Ascending aorta (tissue), 2 donors: ENCODE measurements around the gene ZNF423. TPM values are rescaled to one million over a fixed set of nuclear protein-coding genes. Genes with fewer than 3 reads are reported as not detected.

Experiments
- DNase-seq, 2 donors: peaks; one replicate each; pipeline ENCODE4 v3.0.0-alpha.2; 2019; ENCODE audit warnings: low spot score in 2 of 2
- H3K27ac ChIP-seq, 2 donors: fragments of 200-600 bp; sonication (generic); one replicate each; pipeline ENCODE4 v1.5.1; 2016 to 2017; ENCODE audit warnings: mild to moderate bottlenecking in 1 of 2
- H3K27me3 ChIP-seq: fragments of 200-600 bp; sonication (generic); one replicate; pipeline ENCODE4 v1.5.1; 2017
- H3K36me3 ChIP-seq, 2 donors: fragments of 200-600 bp; sonication (generic); one replicate each; pipeline ENCODE4 v1.5.1; 2016
- H3K4me1 ChIP-seq, 2 donors: fragments of 200-600 bp; sonication (generic); one replicate each; pipeline ENCODE4 v1.5.1; 2016 to 2017; ENCODE audit warnings: mild to moderate bottlenecking in 1 of 2
- H3K4me3 ChIP-seq, 2 donors: fragments of 200-600 bp; sonication (generic); one replicate each; pipeline ENCODE4 v1.5.1; 2016 to 2017; ENCODE audit warnings: mild to moderate bottlenecking in 1 of 2
- H3K9me3 ChIP-seq, 2 donors: fragments of 200-600 bp; sonication (generic); one replicate each; pipeline ENCODE4 v1.5.1; 2016
- CTCF ChIP-seq, 3 experiments: fragments of 200-600 bp in 2 of 3; fragments of 450-650 bp in 1 of 3; sonication (generic) in 2 of 3; IDR thresholded peaks; one replicate each; pipeline ENCODE4 v1.5.1; 2016 to 2019; ENCODE audit warnings: antibody characterized with exemption in 3 of 3, mild to moderate bottlenecking in 1 of 3, moderate library complexity in 1 of 3
- intact Hi-C: fragments of 100-400 bp; cut with DNase I; formaldehyde crosslinking; loops from one replicate; pipeline ENCODE4 v1.15.1; 2023
- total RNA-seq: library from RNA; depleted of rRNA; stranded (reverse); fragments of >200 nt; gene quantifications from one replicate; pipeline ENCODE4 v1.1.0, GENCODE V29; 2016

The ZNF423 gene
- total RNA-seq, 1 donor from 2014 or later, result 42.9 TPM

DNA sequence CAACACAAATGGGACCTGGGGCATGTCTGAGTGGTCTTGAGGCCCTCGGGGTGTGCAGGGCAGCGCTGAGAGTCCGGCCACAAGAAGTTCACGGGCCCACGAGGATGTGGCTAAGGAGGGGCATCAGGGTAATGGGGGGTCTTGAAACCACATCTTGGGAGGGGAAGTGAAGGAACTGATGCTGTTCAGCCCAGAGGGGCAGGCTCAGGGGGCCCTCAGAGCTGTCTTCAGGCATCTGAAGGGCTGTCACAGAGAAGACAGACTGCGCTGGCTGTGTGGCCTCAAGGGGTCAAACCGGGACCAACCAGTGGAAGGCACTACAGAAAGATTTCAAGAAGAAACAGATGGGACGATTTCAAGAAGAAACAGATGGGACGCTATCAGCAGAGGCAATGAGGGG is 45.1 kb downstream of the ZNF423 start:
- no peak overlapping the region for H3K4me3 ChIP-seq
- no peaks in the 10 kb centered on the region for H3K9me3 ChIP-seq
- no peak for TF ChIP-seq CTCF (IDR thresholded peaks at IDR 0.05)
- no peak overlapping the region for H3K27ac ChIP-seq
- no peak for DNase-seq
- no peaks in the 10 kb centered on the region for H3K27me3 ChIP-seq
- no peaks in the 10 kb centered on the region for H3K36me3 ChIP-seq
- intact Hi-C loops, result no loop called here
- peaks cover 3 to 7% of the 10 kb centered on the region in 2 donors for H3K4me1 ChIP-seq

DNA sequence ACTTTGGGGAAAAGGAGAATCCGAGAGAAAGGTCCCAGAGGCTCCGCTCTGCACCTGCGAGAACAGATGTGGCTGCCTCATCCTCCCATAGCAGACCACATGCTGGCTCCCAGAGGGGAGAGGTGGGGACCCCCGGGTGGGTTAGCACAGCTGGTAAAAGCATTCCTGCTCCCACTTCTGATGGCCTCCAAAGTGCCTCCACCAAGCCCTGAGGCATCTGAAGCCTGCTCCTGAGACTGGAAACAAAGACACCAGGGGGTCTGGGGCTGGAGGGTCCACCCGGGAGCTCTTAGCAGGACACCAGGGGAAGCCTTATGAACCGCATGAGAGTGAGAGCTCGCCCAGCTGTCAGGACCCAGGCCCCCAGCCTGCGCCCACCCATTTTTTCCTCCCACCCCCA is 46.4 kb downstream of the ZNF423 start:
- no peak overlapping the region for H3K27ac ChIP-seq
- DNase-seq, result no peak
- TF ChIP-seq CTCF (IDR thresholded peaks at IDR 0.05), result no peak

DNA sequence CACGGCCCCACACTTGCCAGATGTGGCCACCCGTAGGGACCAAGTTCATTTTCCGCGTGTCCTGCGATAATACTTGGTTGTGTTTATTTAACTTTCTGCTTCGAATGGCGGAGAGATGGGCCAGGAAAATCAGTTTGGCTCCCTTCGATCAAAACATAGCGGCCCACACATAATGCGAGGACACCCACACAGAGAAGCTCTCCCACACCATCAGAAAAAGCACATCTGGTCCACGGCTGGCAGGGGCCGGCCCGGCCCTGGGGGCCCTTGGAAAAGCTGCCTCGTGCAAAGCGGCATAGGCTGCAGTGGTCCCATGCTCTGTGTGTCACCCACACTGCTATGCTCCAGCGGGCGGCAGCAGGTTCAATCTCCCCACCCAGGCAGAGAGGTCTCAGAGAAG is 46.9 kb downstream of the ZNF423 start:
- no peak for DNase-seq
- Histone ChIP-seq H3K27me3 (no peaks in the 10 kb centered on the region), H3K9me3 (no peaks in the 10 kb centered on the region), H3K36me3 (no peaks in the 10 kb centered on the region), H3K4me1 (peaks cover 3 to 7% of the 10 kb centered on the region in 2 donors), H3K27ac (no peak overlapping the region), H3K4me3 (no peak overlapping the region)
- intact Hi-C loops, result no loop called here
- no peak for TF ChIP-seq CTCF (IDR thresholded peaks at IDR 0.05)

More for the DNA sequence above, 46.4 kb downstream of the ZNF423 start:
- peaks cover 3 to 7% of the 10 kb centered on the region in 2 donors for H3K4me1 ChIP-seq
- no peaks in the 10 kb centered on the region for H3K27me3 ChIP-seq
- intact Hi-C loops, result no loop called here
- no peaks in the 10 kb centered on the region for H3K9me3 ChIP-seq
- no peaks in the 10 kb centered on the region for H3K36me3 ChIP-seq
- H3K4me3 ChIP-seq, result no peak overlapping the region

GRCh38 chr16:49806446-49806845 is 49.5 kb downstream of the ZNF423 start:
- H3K27ac ChIP-seq, result no peak overlapping the region
- no peaks in the 10 kb centered on the region for H3K36me3 ChIP-seq
- H3K9me3 ChIP-seq, result no peaks in the 10 kb centered on the region
- H3K4me1 ChIP-seq, result peaks cover 1 to 3% of the 10 kb centered on the region in 2 donors
- H3K27me3 ChIP-seq, result no peaks in the 10 kb centered on the region
- no peak overlapping the region for H3K4me3 ChIP-seq
- intact Hi-C loops, result no loop called here
- TF ChIP-seq CTCF (IDR thresholded peaks at IDR 0.05), result no peak
- DNase-seq, result no peak

DNA sequence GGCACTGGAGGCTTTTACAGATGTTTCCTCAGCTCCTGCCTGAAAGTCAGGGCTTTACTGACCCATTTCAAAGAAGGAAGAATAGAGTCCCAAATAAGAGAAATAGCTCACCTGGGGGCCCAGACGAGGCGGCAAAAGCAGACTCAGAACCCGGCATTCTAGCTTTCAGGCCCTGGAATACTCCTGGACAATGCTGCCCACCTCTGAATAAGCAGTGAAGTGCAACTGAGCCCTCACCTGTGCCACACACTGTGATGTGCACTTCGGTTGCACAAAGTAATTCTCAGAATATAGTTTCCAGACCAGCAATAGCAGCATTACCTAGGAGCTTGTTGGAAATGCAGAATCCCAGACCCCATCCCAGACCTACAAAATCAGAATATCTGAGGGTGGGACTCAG is 54.6 kb downstream of the ZNF423 start:
- intact Hi-C loops, result no loop called here
- H3K27me3 ChIP-seq, result no peaks in the 10 kb centered on the region
- no peaks in the 10 kb centered on the region for H3K36me3 ChIP-seq
- no peak for DNase-seq
- H3K9me3 ChIP-seq, result no peaks in the 10 kb centered on the region
- no peak overlapping the region for H3K27ac ChIP-seq
- no peaks in the 10 kb centered on the region for H3K4me1 ChIP-seq
- H3K4me3 ChIP-seq, result no peak overlapping the region
- TF ChIP-seq CTCF (IDR thresholded peaks at IDR 0.05), result no peak

DNA sequence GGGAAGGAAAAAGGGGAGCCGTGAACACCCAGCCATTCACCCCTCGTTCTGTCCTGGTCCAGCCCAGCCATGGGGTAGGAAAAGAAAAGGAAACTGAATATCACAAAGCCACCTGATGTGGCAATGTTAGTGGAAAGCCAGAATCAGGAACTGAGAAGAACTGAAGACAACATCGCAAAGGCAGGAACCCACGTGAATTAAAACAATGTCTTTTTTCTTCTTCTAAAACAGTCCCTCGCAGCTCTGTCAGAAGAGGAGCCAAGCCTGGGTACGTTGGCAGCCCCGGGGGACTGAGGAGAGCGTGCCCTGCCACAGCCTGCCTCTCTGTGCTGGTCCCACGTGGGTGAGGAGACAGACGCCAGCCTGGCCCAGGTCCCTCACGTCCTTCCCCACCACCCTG is 55.0 kb downstream of the ZNF423 start:
- H3K27ac ChIP-seq, result no peak overlapping the region
- H3K4me3 ChIP-seq, result no peak overlapping the region
- intact Hi-C loops, result no loop called here
- H3K4me1 ChIP-seq, result no peaks in the 10 kb centered on the region
- TF ChIP-seq CTCF (IDR thresholded peaks at IDR 0.05), result no peak
- no peaks in the 10 kb centered on the region for H3K36me3 ChIP-seq
- H3K9me3 ChIP-seq, result no peaks in the 10 kb centered on the region
- DNase-seq, result no peak
- no peaks in the 10 kb centered on the region for H3K27me3 ChIP-seq
